GM12801 (cell line): Measurements from ENCODE around the gene C8G.

Source experiments
- CTCF ChIP-seq: IDR thresholded peaks from one replicate; pipeline ENCODE4 v1.5.1; 2011; ENCODE audit warnings: control low read depth; ENCODE audit not compliant: insufficient read length; ENCODE audit errors: extremely low read depth

The C8G gene

GRCh38 chr9:136913701-136914438 is 31.2 kb upstream of the C8G start:
- no peak for TF ChIP-seq CTCF

GRCh38 chr9:136915632-136916329 is 29.3 kb upstream of the C8G start:
- TF ChIP-seq CTCF, result no peak

- no peak for TF ChIP-seq CTCF
These were observed 28.5 kb upstream of the C8G start for GRCh38 chr9:136916330-136917184.

GRCh38 chr9:136917902-136918301 is 27.1 kb upstream of the C8G start:
- TF ChIP-seq CTCF, result no peak

- no peak for TF ChIP-seq CTCF
These were observed 25.0 kb upstream of the C8G start for GRCh38 chr9:136920069-136920468.

GRCh38 chr9:136920734-136921231 is 24.3 kb upstream of the C8G start:
- TF ChIP-seq CTCF, result no peak

GRCh38 chr9:136921307-136921706 is 23.7 kb upstream of the C8G start:
- no peak for TF ChIP-seq CTCF
